H1 (cell line): ENCODE measurements around the gene DPT. TPM values are rescaled to one million over a fixed set of nuclear protein-coding genes. Genes with fewer than 3 reads are reported as not detected.

Experiments
- CTCF ChIA-PET: fragments of 300-600 bp; sonication (Branson Sonifier 250); formaldehyde crosslinking; loops from one replicate; lab custom pipeline; 2021; ENCODE audit not compliant: partially characterized antibody; lab: Charles Lee
- POLR2A ChIA-PET: fragments of 300-600 bp; sonication (Branson Sonifier 250); formaldehyde crosslinking; loops from one replicate; lab custom pipeline; 2021; ENCODE audit warnings: inconsistent platforms; ENCODE audit not compliant: partially characterized antibody; lab: Charles Lee
- DNase-seq, 2 experiments: peaks; one replicate each; pipeline versions ENCODE4 v3.0.0 to v3.0.0-alpha.2; 2010 to 2022; ENCODE audit warnings: low spot score in 2 of 2, low read depth in 1 of 2, mixed read lengths in 1 of 2
- FAIRE-seq: peaks from 2 replicates; lab custom pipeline; 2011; peaks lifted over from hg19 to GRCh38; lab: Jason Lieb, UNC
- H2AFZ ChIP-seq: 2 replicates; pipeline ENCODE4 v1.8.1; 2012; ENCODE audit warnings: low read length, inconsistent platforms
- H2AK5ac ChIP-seq: 2 replicates; pipeline ENCODE4 v1.6.1; 2013; ENCODE audit warnings: low read depth, low read length
- H2BK120ac ChIP-seq: replicated peaks from 2 replicates; pipeline ENCODE3; 2013; ENCODE audit warnings: low read depth, low read length, inconsistent platforms
- H2BK12ac ChIP-seq: 2 replicates; pipeline ENCODE4 v1.6.1; 2013; ENCODE audit warnings: low read depth, low read length
- H2BK15ac ChIP-seq: 2 replicates; pipeline ENCODE4 v1.6.1; 2013; ENCODE audit warnings: low read length
- H2BK20ac ChIP-seq: 2 replicates; pipeline ENCODE4 v1.6.1; 2013; ENCODE audit warnings: low read length
- H2BK5ac ChIP-seq: 2 replicates; pipeline ENCODE4 v1.6.1; 2013; ENCODE audit warnings: low read depth, low read length
- H3K14ac ChIP-seq: 2 replicates; pipeline ENCODE4 v1.6.1; 2013; ENCODE audit warnings: inconsistent platforms; ENCODE audit not compliant: insufficient read length
- H3K18ac ChIP-seq: 2 replicates; pipeline ENCODE4 v1.6.1; 2013; ENCODE audit warnings: low read length; ENCODE audit errors: extremely low read depth
- H3K23ac ChIP-seq: 2 replicates; pipeline ENCODE4 v1.6.1; 2013; ENCODE audit warnings: inconsistent platforms; ENCODE audit not compliant: insufficient read length
- H3K23me2 ChIP-seq: 2 replicates; pipeline ENCODE4 v1.6.1; 2013; ENCODE audit warnings: low read depth, low read length
- H3K27ac ChIP-seq: 2 replicates; pipeline ENCODE4 v1.6.1; 2011; ENCODE audit warnings: low read depth, low read length, inconsistent platforms
- H3K27me3 ChIP-seq, 4 experiments: replicated peaks in 1 of 4; 1 replicate in 1 of 4; 2 replicates in 3 of 4; pipeline versions ENCODE4 v1.6.1 to v1.8.1; 2011 to 2013; ENCODE audit warnings: low read length in 3 of 4, mild to moderate bottlenecking in 3 of 4, inconsistent platforms in 2 of 4, mixed read lengths in 2 of 4, moderate library complexity in 1 of 4; ENCODE audit not compliant: control insufficient read depth in 3 of 4, insufficient read depth in 3 of 4; ENCODE audit errors: extremely low read depth in 1 of 4
- H3K36me3 ChIP-seq, 4 experiments: 2 replicates each; pipeline versions ENCODE4 v1.6.1 to v1.8.1; 2011 to 2013; ENCODE audit warnings: mild to moderate bottlenecking in 4 of 4, low read length in 3 of 4, moderate library complexity in 2 of 4, control low read depth in 1 of 4, inconsistent platforms in 1 of 4; ENCODE audit not compliant: insufficient read depth in 4 of 4, control insufficient read depth in 2 of 4
- H3K4ac ChIP-seq: replicated peaks from 2 replicates; pipeline ENCODE3; 2013; ENCODE audit warnings: low read length, low read depth, mixed read lengths, inconsistent platforms; ENCODE audit not compliant: insufficient read length
- H3K4me1 ChIP-seq, 4 experiments: replicated peaks in 1 of 4; 1 replicate in 1 of 4; 2 replicates in 3 of 4; pipeline versions ENCODE4 v1.6.1 to v1.8.1; 2011 to 2013; ENCODE audit warnings: low read length in 3 of 4, inconsistent platforms in 2 of 4, mixed read lengths in 1 of 4; ENCODE audit not compliant: insufficient read depth in 4 of 4, control insufficient read depth in 3 of 4
- H3K4me2 ChIP-seq, 2 experiments: 2 replicates each; pipeline versions ENCODE4 v1.6.1 to v1.8.1; 2011 to 2013; ENCODE audit warnings: low read depth in 2 of 2, low read length in 2 of 2, control low read depth in 1 of 2, inconsistent platforms in 1 of 2, mild to moderate bottlenecking in 1 of 2; ENCODE audit not compliant: insufficient read depth in 1 of 2
- H3K4me3 ChIP-seq, 4 experiments: fragments of 200-600, 300-600 bp in 1 of 4; sonication (generic), shearing (Covaris generic), sonication (Bioruptor Twin) in 1 of 4; 2 replicates each; pipeline versions ENCODE4 v1.5.1 to v1.8.1; 2011 to 2016; ENCODE audit warnings: low read length in 4 of 4, low read depth in 3 of 4, control low read depth in 2 of 4, inconsistent platforms in 2 of 4, mild to moderate bottlenecking in 2 of 4, mixed read lengths in 1 of 4, moderate library complexity in 1 of 4; ENCODE audit not compliant: insufficient read depth in 2 of 4; ENCODE audit errors: extremely low read depth in 1 of 4
- H3K56ac ChIP-seq: replicated peaks from 2 replicates; pipeline ENCODE3; 2013; ENCODE audit warnings: low read depth, mild to moderate bottlenecking, mixed read lengths, low read length, inconsistent platforms; ENCODE audit not compliant: insufficient read length
- H3K79me1 ChIP-seq: 2 replicates; pipeline ENCODE4 v1.6.1; 2013; ENCODE audit warnings: low read depth, low read length, control low read depth
- H3K79me2 ChIP-seq, 2 experiments: 2 replicates each; pipeline versions ENCODE4 v1.6.1 to v1.8.1; 2012 to 2013; ENCODE audit warnings: low read length in 2 of 2, mild to moderate bottlenecking in 2 of 2, inconsistent platforms in 1 of 2; ENCODE audit not compliant: insufficient read depth in 2 of 2, control insufficient read depth in 1 of 2
- H3K9ac ChIP-seq, 4 experiments: replicated peaks in 1 of 4; 1 replicate in 1 of 4; 2 replicates in 3 of 4; pipeline versions ENCODE4 v1.6.1 to v1.8.1; 2011 to 2013; ENCODE audit warnings: low read depth in 3 of 4, low read length in 3 of 4, control low read depth in 2 of 4, mild to moderate bottlenecking in 2 of 4, moderate library complexity in 2 of 4, inconsistent platforms in 1 of 4; ENCODE audit errors: extremely low read depth in 1 of 4
- H3K9me3 ChIP-seq, 2 experiments: 2 replicates each; pipeline versions ENCODE4 v1.6.1 to v1.8.1; 2012 to 2013; ENCODE audit warnings: mild to moderate bottlenecking in 2 of 2, moderate library complexity in 2 of 2, control low read depth in 1 of 2, inconsistent platforms in 1 of 2, low read depth in 1 of 2, low read length in 1 of 2, mixed read lengths in 1 of 2; ENCODE audit not compliant: insufficient read depth in 2 of 2
- H4K20me1 ChIP-seq, 2 experiments: replicated peaks in 1 of 2; 2 replicates each; pipeline versions ENCODE3 to v1.8.1; 2011 to 2013; ENCODE audit warnings: inconsistent platforms in 2 of 2, low read length in 2 of 2, mild to moderate bottlenecking in 1 of 2; ENCODE audit not compliant: insufficient read depth in 2 of 2, control insufficient read depth in 1 of 2
- H4K5ac ChIP-seq: 2 replicates; pipeline ENCODE4 v1.6.1; 2013; ENCODE audit warnings: low read length, low read depth, mixed read lengths, inconsistent platforms; ENCODE audit not compliant: insufficient read length
- H4K8ac ChIP-seq: 2 replicates; pipeline ENCODE4 v1.8.0; 2013; ENCODE audit warnings: mild to moderate bottlenecking, moderate library complexity, low read length, inconsistent platforms; ENCODE audit not compliant: insufficient read depth; ENCODE audit errors: extremely low read depth
- H4K91ac ChIP-seq: replicated peaks from 2 replicates; pipeline ENCODE3; 2013; ENCODE audit warnings: low read length, mixed read lengths, inconsistent platforms; ENCODE audit not compliant: insufficient read length
- NRF1 ChIP-seq: IDR thresholded peaks from 2 replicates; pipeline ENCODE4 v1.6.1; 2011; ENCODE audit warnings: mild to moderate bottlenecking, low read depth, low read length, improper control_type of control experiment
- TEAD4 ChIP-seq: IDR thresholded peaks from 2 replicates; pipeline ENCODE4 v1.6.1; 2012; ENCODE audit warnings: low read depth, low read length, inconsistent platforms, mixed read lengths
- WGBS, 2 experiments: shearing (Covaris generic) in 1 of 2; methylation state at CpG; one replicate each; pipeline versions ENCODE4 v1.1.6 to v1.1.7; 2013 to 2015; ENCODE audit warnings: low lambda C conversion rate in 2 of 2, mixed read lengths in 2 of 2, inconsistent platforms in 1 of 2, low coverage in 1 of 2, missing lambda C conversion rate in 1 of 2; ENCODE audit not compliant: insufficient replicate concordance in 2 of 2, insufficient coverage in 1 of 2, insufficient read length in 1 of 2; ENCODE audit errors: extremely low coverage in 1 of 2, missing lambda C conversion rate in 1 of 2; 5-methylcytosine and 5-hydroxymethylcytosine counted together
- polyA plus RNA-seq, 7 experiments: library from polyadenylated mRNA; depleted of rRNA in 3 of 7; stranded (reverse) in 5 of 7; unstranded in 2 of 7; fragments of >200 nt in 5 of 7; fragments of 200-250 nt in 2 of 7; gene quantifications; 1 replicate in 5 of 7; 2 replicates in 1 of 7; 4 replicates in 1 of 7; pipeline versions ENCODE4 v1.2.1 to v1.2.3, GENCODE V29; 2011 to 2013; ENCODE audit warnings: missing spikeins in 2 of 7, mixed read lengths in 2 of 7
- total RNA-seq: library from RNA; stranded (reverse); fragmentation: NEBNext Ultra II Directional; extraction: Animal tissue kit (Norgen Biotek cat#: 25700); gene quantifications from 2 replicates; pipeline ENCODE4 v1.2.1, GENCODE V29; 2021

Gene DPT
- total and polyA plus RNA-seq, 2 of the 8 experiments (the other 6 are each of a cell fraction or from before 2014, with no cell fraction given): not detected

- Histone ChIP-seq H3K79me1 (no peaks in the 10 kb centered on the region), H2AFZ (peak overlapping the region; percentile 89), H3K56ac (no peak overlapping the region), H3K4me1 (peaks cover 0 to 2% (median 0%) of the 10 kb centered on the region in 4 experiments; a peak in 1 of 7 replicates), H4K91ac (no peak overlapping the region), H2BK15ac (no peak overlapping the region), H3K23ac (no peak overlapping the region), H2BK12ac (no peak overlapping the region), H2AK5ac (no peak overlapping the region), H3K4me2 (no peak overlapping the region), H3K27ac (no peak overlapping the region), H2BK120ac (no peak overlapping the region), H3K9me3 (no peaks in the 10 kb centered on the region), H3K18ac (no peak overlapping the region), H2BK20ac (no peak overlapping the region), H3K36me3 (no peaks in the 10 kb centered on the region), H3K14ac (no peak overlapping the region), H3K4ac (no peak overlapping the region), H3K27me3 (no peaks in the 10 kb centered on the region), H4K5ac (no peak overlapping the region), H4K8ac (no peak overlapping the region), H2BK5ac (no peak overlapping the region), H3K9ac (no peak overlapping the region; a peak in 1 of 7 replicates), H4K20me1 (no peaks in the 10 kb centered on the region), H3K79me2 (no peaks in the 10 kb centered on the region), H3K4me3 (no peak overlapping the region), H3K23me2 (no peaks in the 10 kb centered on the region)
- DNase-seq (no peak), FAIRE-seq (no peak)
- ChIA-PET POLR2A (interaction anchor here (1.0 to 1.1 kb wide), 2 partner anchors 10 to 24 kb away, joined by 3 read pairs; no protein-coding TSS in a partner anchor), CTCF (interaction anchor here (1.1 to 2.1 kb wide), 2 partner anchors 8 to 58 kb away, joined by 3 to 9 read pairs; no protein-coding TSS in a partner anchor)
- TF ChIP-seq TEAD4 (no peak), NRF1 (no peak)
- 83% methylated on average over 7 of the region's 7 CpGs; no CpG with 5 or more reads in 1 of the 2 experiments for WGBS, 2 experiments
Measured at GRCh38 chr1:168696125-168696760, 32.8 kb downstream of the DPT start.
